GM23338 (cell line): Measurements from ENCODE around the gene ACTBL2. TPM values are rescaled to one million over a fixed set of nuclear protein-coding genes. Genes with fewer than 3 reads are reported as not detected.

ENCODE experiments used
- ATAC-seq: fragments of 200-7000 bp; cut with Tn5 transposase; 3 replicates; pipeline ENCODE4 v1.9.1; 2020
- DNase-seq: peaks from one replicate; pipeline ENCODE4 v3.0.0-alpha.2; 2015; ENCODE audit warnings: low spot score
- H2AFZ ChIP-seq: fragments of 200-600 bp; sonication (generic); 2 replicates; pipeline ENCODE4 v1.8.0; 2016; ENCODE audit warnings: antibody characterized with exemption, mild to moderate bottlenecking, moderate library complexity
- H3F3A ChIP-seq: fragments of 200-600 bp; sonication (generic); replicated peaks from 2 replicates; pipeline ENCODE4 v1.8.0; 2017; ENCODE audit warnings: antibody characterized with exemption, mixed run types, low read depth
- H3K27ac ChIP-seq: fragments of 200-600 bp; sonication (generic); 2 replicates; pipeline ENCODE4 v1.6.1; 2016; ENCODE audit warnings: low read depth
- H3K27me3 ChIP-seq: fragments of 200-600 bp; sonication (generic); 2 replicates; pipeline ENCODE4 v1.8.0; 2016; ENCODE audit warnings: mild to moderate bottlenecking, mixed run types, moderate library complexity; ENCODE audit not compliant: insufficient read depth
- H3K36me3 ChIP-seq: fragments of 200-600 bp; sonication (generic); 2 replicates; pipeline ENCODE4 v1.8.0; 2016; ENCODE audit warnings: mild to moderate bottlenecking; ENCODE audit not compliant: insufficient read depth
- H3K4me1 ChIP-seq: fragments of 200-600 bp; sonication (generic); 2 replicates; pipeline ENCODE4 v1.8.0; 2016; ENCODE audit warnings: mild to moderate bottlenecking, moderate library complexity; ENCODE audit not compliant: insufficient read depth
- H3K4me2 ChIP-seq: fragments of 200-600 bp; sonication (generic); 2 replicates; pipeline ENCODE4 v1.7.1; 2017; ENCODE audit warnings: mixed run types
- H3K4me3 ChIP-seq: fragments of 200-600 bp; sonication (generic); 2 replicates; pipeline ENCODE4 v1.6.1; 2016; ENCODE audit warnings: mixed run types
- H3K79me2 ChIP-seq: fragments of 200-600 bp; sonication (generic); replicated peaks from 2 replicates; pipeline ENCODE4 v1.8.0; 2017; ENCODE audit warnings: mild to moderate bottlenecking; ENCODE audit not compliant: insufficient read depth
- H3K9me2 ChIP-seq: fragments of 200-600 bp; sonication (generic); 2 replicates; pipeline ENCODE4 v1.8.0; 2017; ENCODE audit not compliant: insufficient read depth
- H4K20me1 ChIP-seq: fragments of 200-600 bp; sonication (generic); replicated peaks from 2 replicates; pipeline ENCODE4 v1.8.0; 2017; ENCODE audit warnings: mild to moderate bottlenecking; ENCODE audit not compliant: insufficient read depth
- H3K27ac Mint-ChIP-seq: 2 replicates; pipeline ENCODE4 v1.8.0; 2020; ENCODE audit warnings: inconsistent platforms, mild to moderate bottlenecking, moderate library complexity, mixed read lengths
- H3K27me3 Mint-ChIP-seq: 3 replicates; pipeline ENCODE4 v1.8.0; 2022; ENCODE audit warnings: low read depth, mild to moderate bottlenecking, moderate library complexity, mixed read lengths, inconsistent platforms; ENCODE audit not compliant: insufficient read depth, poor library complexity
- H3K36me3 Mint-ChIP-seq: 3 replicates; pipeline ENCODE4 v1.8.0; 2021; ENCODE audit warnings: low read depth, mild to moderate bottlenecking, inconsistent platforms, moderate library complexity, mixed read lengths
- H3K4me1 Mint-ChIP-seq: 3 replicates; pipeline ENCODE4 v1.8.0; 2020; ENCODE audit warnings: mild to moderate bottlenecking, inconsistent platforms, mixed read lengths
- H3K4me3 Mint-ChIP-seq: 3 replicates; pipeline ENCODE4 v1.8.0; 2021; ENCODE audit warnings: moderate library complexity, mild to moderate bottlenecking, inconsistent platforms, mixed read lengths
- H3K9me3 Mint-ChIP-seq: 3 replicates; pipeline ENCODE4 v1.8.0; 2020; ENCODE audit warnings: moderate library complexity, mild to moderate bottlenecking, inconsistent platforms, mixed read lengths
- CREB1 ChIP-seq: fragments of 250-450 bp; sonication (Bioruptor Pico); IDR thresholded peaks from 2 replicates; pipeline ENCODE4 v1.5.0; 2020; ENCODE audit warnings: low read depth, mild to moderate bottlenecking, moderate library complexity
- JUNB ChIP-seq: IDR thresholded peaks from one replicate; pipeline ENCODE4 v1.6.1; 2016; ENCODE audit warnings: antibody characterized with exemption; ENCODE audit not compliant: unreplicated experiment
- NANOG ChIP-seq: IDR thresholded peaks from 2 replicates; pipeline ENCODE4 v1.6.1; 2016; ENCODE audit warnings: antibody characterized with exemption, borderline replicate concordance
- POLR2AphosphoS5 ChIP-seq: IDR thresholded peaks from 2 replicates; pipeline ENCODE4 v1.6.1; 2016; ENCODE audit warnings: antibody characterized with exemption, low read depth
- ZNF331 ChIP-seq: fragments of 250-450 bp; sonication (Bioruptor Pico); IDR thresholded peaks from 2 replicates; pipeline ENCODE4 v1.5.0; 2020; ENCODE audit warnings: low read depth, mild to moderate bottlenecking, moderate library complexity
- polyA plus RNA-seq: library from polyadenylated mRNA; unstranded; fragments of >200 nt; fragmentation: Nextera tagmentation; extraction: Ambion mirVana; gene quantifications from 2 replicates; pipeline ENCODE4 v1.2.1, GENCODE V29; 2016
- total RNA-seq: library from RNA; depleted of rRNA; stranded (reverse); fragments of >200 nt; shearing (Covaris generic); gene quantifications from 2 replicates; pipeline ENCODE4 v1.2.3, GENCODE V29; 2014
- TF ChIP-seq, protein P1 (sequence below): IDR thresholded peaks from one replicate; pipeline ENCODE4 v1.6.1; 2018; ENCODE audit warnings: antibody characterized with exemption; ENCODE audit not compliant: unreplicated experiment
- TF ChIP-seq, protein P2 (sequence below), 2 experiments: fragments of 200-600 bp in 1 of 2; sonication (generic) in 1 of 2; conservative IDR thresholded peaks; 2 replicates each; pipeline versions ENCODE4 v1.5.1 to v1.6.1; 2016 to 2017; ENCODE audit warnings: antibody characterized with exemption in 2 of 2, low read depth in 2 of 2, mild to moderate bottlenecking in 2 of 2, moderate library complexity in 1 of 2
- TF ChIP-seq, protein P3 (sequence below): fragments of 250-450 bp; sonication (Bioruptor Pico); IDR thresholded peaks from 2 replicates; pipeline ENCODE4 v1.5.0; 2020; ENCODE audit warnings: mild to moderate bottlenecking, moderate library complexity

The ACTBL2 gene
- total and polyA plus RNA-seq, 2 experiments from 2014 or later: not detected

DNA sequence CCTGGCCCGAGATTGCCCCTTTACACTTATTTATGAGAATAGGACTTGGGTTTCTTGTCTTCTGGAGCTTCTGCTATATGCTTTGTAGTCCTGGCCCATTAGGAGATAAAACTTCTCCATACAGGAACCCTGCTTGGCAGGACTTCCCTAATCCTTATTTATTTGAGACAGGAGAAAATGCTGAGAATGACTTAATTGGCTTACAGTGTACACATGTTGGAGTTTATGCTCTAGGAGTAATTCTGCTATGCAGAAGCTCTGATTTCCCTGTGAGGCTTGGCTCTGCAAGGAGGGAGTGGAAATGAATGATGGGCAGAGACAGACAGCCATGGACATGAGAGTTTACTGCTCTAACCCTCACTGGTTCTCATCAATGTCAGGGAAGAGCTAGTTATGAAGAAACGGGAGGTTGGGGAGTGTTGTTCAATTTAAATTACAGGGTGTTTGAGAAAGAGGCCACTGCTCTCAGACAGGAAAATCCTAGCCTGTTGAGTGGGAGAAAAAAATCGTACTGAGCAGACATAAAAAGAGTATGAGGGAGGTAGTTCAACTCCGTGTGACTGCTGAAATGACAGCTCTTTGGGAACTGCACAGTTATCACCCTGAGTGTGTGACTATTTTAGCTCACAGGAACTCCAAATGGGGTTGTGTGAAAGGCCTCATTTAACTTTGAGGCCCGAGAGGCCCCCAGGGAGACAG, 37.5 kb downstream of the ACTBL2 start:
- Histone ChIP-seq H3K4me2 (no peak overlapping the region), H3K79me2 (no peaks in the 10 kb centered on the region), H3K27me3 (no peaks in the 10 kb centered on the region), H3K4me1 (no peaks in the 10 kb centered on the region), H3K36me3 (no peaks in the 10 kb centered on the region), H3K4me3 (no peak overlapping the region), H2AFZ (no peak overlapping the region), H4K20me1 (no peaks in the 10 kb centered on the region), H3K27ac (no peak overlapping the region), H3K9me2 (peaks cover 5% of the 10 kb centered on the region), H3F3A (no peaks in the 10 kb centered on the region)
- ATAC-seq: no peak
- H3K4me1 Mint-ChIP-seq: no peaks in the 10 kb centered on the region; the same call in 2 of the 3 replicates
- H3K36me3 Mint-ChIP-seq: no peaks in the 10 kb centered on the region
- TF ChIP-seq, protein P1, sequence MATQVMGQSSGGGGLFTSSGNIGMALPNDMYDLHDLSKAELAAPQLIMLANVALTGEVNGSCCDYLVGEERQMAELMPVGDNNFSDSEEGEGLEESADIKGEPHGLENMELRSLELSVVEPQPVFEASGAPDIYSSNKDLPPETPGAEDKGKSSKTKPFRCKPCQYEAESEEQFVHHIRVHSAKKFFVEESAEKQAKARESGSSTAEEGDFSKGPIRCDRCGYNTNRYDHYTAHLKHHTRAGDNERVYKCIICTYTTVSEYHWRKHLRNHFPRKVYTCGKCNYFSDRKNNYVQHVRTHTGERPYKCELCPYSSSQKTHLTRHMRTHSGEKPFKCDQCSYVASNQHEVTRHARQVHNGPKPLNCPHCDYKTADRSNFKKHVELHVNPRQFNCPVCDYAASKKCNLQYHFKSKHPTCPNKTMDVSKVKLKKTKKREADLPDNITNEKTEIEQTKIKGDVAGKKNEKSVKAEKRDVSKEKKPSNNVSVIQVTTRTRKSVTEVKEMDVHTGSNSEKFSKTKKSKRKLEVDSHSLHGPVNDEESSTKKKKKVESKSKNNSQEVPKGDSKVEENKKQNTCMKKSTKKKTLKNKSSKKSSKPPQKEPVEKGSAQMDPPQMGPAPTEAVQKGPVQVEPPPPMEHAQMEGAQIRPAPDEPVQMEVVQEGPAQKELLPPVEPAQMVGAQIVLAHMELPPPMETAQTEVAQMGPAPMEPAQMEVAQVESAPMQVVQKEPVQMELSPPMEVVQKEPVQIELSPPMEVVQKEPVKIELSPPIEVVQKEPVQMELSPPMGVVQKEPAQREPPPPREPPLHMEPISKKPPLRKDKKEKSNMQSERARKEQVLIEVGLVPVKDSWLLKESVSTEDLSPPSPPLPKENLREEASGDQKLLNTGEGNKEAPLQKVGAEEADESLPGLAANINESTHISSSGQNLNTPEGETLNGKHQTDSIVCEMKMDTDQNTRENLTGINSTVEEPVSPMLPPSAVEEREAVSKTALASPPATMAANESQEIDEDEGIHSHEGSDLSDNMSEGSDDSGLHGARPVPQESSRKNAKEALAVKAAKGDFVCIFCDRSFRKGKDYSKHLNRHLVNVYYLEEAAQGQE: no peak
- TF ChIP-seq CREB1 (no peak), POLR2AphosphoS5 (no peak), JUNB (no peak)
- no peaks in the 10 kb centered on the region for H3K9me3 Mint-ChIP-seq
- DNase-seq: no peak
- H3K27ac Mint-ChIP-seq: no peak overlapping the region
- no peaks in the 10 kb centered on the region for H3K27me3 Mint-ChIP-seq
- H3K4me3 Mint-ChIP-seq: no peak overlapping the region

DNA sequence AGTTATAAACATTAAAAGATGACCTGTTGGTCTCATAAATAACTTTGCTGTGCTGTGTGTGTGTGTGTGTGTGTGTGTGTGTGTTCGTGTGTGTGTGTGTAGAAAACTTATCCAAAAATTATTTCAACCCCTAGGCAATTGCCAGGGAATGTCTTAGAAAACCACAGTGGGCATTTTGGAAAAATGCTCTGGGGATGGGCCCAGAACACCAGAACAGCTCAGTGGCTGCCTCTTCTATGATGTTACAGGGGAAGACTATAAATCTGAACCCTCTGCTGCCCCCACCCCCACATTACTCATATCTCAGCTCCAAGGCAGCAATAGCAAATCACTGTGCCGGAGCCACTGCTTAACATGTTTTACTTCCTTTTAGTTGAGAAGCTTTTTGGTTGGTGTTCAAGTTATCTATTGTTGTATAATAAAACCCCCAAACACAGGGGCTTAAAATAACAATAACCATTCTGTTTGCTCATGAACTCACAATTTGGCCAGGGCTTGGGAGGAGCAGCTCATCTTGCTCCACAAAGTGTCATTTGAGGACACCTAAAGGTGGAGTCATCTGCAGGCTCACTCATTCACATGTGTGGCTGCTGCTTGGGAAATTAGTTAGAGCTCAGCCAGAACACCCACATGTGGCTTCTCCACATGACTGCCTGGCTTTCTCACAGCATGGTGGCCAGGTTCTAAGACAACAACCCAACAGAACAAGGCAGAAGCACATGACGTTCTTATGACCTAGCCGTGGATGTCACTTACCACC, 40.4 kb downstream of the ACTBL2 start:
- no peak overlapping the region for H3K4me2 ChIP-seq
- TF ChIP-seq, protein P2, sequence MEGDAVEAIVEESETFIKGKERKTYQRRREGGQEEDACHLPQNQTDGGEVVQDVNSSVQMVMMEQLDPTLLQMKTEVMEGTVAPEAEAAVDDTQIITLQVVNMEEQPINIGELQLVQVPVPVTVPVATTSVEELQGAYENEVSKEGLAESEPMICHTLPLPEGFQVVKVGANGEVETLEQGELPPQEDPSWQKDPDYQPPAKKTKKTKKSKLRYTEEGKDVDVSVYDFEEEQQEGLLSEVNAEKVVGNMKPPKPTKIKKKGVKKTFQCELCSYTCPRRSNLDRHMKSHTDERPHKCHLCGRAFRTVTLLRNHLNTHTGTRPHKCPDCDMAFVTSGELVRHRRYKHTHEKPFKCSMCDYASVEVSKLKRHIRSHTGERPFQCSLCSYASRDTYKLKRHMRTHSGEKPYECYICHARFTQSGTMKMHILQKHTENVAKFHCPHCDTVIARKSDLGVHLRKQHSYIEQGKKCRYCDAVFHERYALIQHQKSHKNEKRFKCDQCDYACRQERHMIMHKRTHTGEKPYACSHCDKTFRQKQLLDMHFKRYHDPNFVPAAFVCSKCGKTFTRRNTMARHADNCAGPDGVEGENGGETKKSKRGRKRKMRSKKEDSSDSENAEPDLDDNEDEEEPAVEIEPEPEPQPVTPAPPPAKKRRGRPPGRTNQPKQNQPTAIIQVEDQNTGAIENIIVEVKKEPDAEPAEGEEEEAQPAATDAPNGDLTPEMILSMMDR (conservative IDR thresholded peaks at IDR 0.05; ENCODE audit: low read depth in 2 of 2): no peak
- no peak for TF ChIP-seq ZNF331 (CRISPR knock-in tag)
- TF ChIP-seq, protein P3, sequence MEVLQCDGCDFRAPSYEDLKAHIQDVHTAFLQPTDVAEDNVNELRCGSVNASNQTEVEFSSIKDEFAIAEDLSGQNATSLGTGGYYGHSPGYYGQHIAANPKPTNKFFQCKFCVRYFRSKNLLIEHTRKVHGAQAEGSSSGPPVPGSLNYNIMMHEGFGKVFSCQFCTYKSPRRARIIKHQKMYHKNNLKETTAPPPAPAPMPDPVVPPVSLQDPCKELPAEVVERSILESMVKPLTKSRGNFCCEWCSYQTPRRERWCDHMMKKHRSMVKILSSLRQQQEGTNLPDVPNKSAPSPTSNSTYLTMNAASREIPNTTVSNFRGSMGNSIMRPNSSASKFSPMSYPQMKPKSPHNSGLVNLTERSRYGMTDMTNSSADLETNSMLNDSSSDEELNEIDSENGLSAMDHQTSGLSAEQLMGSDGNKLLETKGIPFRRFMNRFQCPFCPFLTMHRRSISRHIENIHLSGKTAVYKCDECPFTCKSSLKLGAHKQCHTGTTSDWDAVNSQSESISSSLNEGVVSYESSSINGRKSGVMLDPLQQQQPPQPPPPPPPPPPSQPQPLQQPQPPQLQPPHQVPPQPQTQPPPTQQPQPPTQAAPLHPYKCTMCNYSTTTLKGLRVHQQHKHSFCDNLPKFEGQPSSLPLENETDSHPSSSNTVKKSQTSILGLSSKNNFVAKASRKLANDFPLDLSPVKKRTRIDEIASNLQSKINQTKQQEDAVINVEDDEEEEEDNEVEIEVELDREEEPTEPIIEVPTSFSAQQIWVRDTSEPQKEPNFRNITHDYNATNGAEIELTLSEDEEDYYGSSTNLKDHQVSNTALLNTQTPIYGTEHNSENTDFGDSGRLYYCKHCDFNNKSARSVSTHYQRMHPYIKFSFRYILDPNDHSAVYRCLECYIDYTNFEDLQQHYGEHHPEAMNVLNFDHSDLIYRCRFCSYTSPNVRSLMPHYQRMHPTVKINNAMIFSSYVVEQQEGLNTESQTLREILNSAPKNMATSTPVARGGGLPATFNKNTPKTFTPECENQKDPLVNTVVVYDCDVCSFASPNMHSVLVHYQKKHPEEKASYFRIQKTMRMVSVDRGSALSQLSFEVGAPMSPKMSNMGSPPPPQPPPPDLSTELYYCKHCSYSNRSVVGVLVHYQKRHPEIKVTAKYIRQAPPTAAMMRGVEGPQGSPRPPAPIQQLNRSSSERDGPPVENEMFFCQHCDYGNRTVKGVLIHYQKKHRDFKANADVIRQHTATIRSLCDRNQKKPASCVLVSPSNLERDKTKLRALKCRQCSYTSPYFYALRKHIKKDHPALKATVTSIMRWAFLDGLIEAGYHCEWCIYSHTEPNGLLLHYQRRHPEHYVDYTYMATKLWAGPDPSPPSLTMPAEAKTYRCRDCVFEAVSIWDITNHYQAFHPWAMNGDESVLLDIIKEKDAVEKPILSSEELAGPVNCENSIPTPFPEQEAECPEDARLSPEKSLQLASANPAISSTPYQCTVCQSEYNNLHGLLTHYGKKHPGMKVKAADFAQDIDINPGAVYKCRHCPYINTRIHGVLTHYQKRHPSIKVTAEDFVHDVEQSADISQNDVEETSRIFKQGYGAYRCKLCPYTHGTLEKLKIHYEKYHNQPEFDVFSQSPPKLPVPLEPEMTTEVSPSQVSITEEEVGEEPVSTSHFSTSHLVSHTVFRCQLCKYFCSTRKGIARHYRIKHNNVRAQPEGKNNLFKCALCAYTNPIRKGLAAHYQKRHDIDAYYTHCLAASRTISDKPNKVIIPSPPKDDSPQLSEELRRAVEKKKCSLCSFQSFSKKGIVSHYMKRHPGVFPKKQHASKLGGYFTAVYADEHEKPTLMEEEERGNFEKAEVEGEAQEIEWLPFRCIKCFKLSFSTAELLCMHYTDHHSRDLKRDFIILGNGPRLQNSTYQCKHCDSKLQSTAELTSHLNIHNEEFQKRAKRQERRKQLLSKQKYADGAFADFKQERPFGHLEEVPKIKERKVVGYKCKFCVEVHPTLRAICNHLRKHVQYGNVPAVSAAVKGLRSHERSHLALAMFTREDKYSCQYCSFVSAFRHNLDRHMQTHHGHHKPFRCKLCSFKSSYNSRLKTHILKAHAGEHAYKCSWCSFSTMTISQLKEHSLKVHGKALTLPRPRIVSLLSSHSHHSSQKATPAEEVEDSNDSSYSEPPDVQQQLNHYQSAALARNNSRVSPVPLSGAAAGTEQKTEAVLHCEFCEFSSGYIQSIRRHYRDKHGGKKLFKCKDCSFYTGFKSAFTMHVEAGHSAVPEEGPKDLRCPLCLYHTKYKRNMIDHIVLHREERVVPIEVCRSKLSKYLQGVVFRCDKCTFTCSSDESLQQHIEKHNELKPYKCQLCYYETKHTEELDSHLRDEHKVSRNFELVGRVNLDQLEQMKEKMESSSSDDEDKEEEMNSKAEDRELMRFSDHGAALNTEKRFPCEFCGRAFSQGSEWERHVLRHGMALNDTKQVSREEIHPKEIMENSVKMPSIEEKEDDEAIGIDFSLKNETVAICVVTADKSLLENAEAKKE (CRISPR knock-in tag): no peak
- TF ChIP-seq NANOG: no peak
- TF ChIP-seq POLR2AphosphoS5: no peak

More for the DNA sequence above, 40.4 kb downstream of the ACTBL2 start:
- Histone ChIP-seq H3K27ac (no peak overlapping the region), H3K4me3 (no peak overlapping the region), H3F3A (no peaks in the 10 kb centered on the region), H4K20me1 (no peaks in the 10 kb centered on the region), H3K9me2 (peaks cover 6% of the 10 kb centered on the region), H3K27me3 (no peaks in the 10 kb centered on the region), H3K79me2 (no peaks in the 10 kb centered on the region), H3K36me3 (no peaks in the 10 kb centered on the region), H2AFZ (no peak overlapping the region), H3K4me1 (no peaks in the 10 kb centered on the region)
- Mint-ChIP-seq H3K36me3 (no peaks in the 10 kb centered on the region), H3K4me1 (no peaks in the 10 kb centered on the region), H3K4me3 (no peak overlapping the region), H3K27ac (no peak overlapping the region), H3K27me3 (peaks cover 2% of the 10 kb centered on the region), H3K9me3 (no peaks in the 10 kb centered on the region)
- DNase-seq (no peak), ATAC-seq (no peak)
